GM13976 (cell line): Measurements from ENCODE around the gene ZNF593.

ENCODE experiments used
- DNase-seq: peaks from one replicate; pipeline ENCODE4 v3.0.0; 2012; ENCODE audit warnings: low spot score
- in situ Hi-C: fragments of 300-500 bp; cut with MboI; formaldehyde crosslinking; loops from one replicate; pipeline ENCODE4 v1.12.0; 2022; ENCODE audit warnings: low sequenced_read_pairs, mixed read lengths, inconsistent platforms; ENCODE audit not compliant: unreplicated experiment
- TF ChIP-seq, protein P1 (sequence below): IDR thresholded peaks from 2 replicates; pipeline ENCODE4 v1.5.1; 2012; ENCODE audit warnings: borderline replicate concordance, mild to moderate bottlenecking; ENCODE audit not compliant: insufficient read depth; ENCODE audit errors: extremely low read depth, missing control alignments, control extremely low read depth

Gene ZNF593

DNA sequence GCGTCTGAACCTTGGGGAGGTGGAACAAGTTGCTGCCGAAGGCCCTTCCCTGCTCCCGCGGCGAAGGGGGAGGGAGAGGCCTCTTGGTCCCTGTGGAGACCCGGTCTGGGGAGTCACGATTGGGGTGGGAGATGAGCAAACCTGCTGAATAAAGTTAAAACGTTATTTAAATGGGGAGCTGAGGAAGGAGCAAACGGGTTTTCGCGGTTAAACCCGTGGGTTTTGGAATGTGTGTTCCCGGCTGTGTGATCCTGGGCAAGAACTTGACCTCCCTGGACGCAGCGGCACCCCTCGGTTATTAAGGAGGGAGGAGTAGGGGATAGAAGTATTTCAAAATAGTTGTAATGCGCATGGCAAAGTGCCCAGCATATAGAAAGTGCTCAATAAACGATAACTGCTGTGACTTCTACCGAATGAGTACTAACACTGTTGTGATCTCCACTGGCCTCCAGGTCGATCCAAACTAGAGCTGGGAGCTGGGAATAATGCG lies 7.4 kb upstream of the ZNF593 start:
- TF ChIP-seq, protein P1, sequence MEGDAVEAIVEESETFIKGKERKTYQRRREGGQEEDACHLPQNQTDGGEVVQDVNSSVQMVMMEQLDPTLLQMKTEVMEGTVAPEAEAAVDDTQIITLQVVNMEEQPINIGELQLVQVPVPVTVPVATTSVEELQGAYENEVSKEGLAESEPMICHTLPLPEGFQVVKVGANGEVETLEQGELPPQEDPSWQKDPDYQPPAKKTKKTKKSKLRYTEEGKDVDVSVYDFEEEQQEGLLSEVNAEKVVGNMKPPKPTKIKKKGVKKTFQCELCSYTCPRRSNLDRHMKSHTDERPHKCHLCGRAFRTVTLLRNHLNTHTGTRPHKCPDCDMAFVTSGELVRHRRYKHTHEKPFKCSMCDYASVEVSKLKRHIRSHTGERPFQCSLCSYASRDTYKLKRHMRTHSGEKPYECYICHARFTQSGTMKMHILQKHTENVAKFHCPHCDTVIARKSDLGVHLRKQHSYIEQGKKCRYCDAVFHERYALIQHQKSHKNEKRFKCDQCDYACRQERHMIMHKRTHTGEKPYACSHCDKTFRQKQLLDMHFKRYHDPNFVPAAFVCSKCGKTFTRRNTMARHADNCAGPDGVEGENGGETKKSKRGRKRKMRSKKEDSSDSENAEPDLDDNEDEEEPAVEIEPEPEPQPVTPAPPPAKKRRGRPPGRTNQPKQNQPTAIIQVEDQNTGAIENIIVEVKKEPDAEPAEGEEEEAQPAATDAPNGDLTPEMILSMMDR = no peak
- no peak for DNase-seq
- in situ Hi-C loops = no loop called here

DNA sequence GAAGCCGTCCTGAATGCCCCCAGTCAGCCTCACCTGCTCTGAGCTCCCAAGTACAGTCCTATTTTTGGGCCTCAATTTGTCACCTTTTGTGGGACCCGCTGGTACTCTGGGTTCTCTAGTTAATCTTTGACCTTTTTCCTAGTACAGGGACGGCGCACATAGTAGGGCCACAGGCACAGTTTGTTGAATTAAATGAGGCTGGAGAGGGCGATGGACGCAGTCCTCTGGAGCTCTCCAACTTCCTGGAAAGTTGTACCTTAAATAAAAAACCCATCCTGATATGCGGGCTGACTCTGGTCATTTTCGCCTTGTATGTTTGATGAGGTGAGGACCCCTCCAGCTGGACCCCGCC lies 6.0 kb upstream of the ZNF593 start:
- DNase-seq = no peak
- TF ChIP-seq, protein P1 = no peak
- in situ Hi-C loops = no loop called here

DNA sequence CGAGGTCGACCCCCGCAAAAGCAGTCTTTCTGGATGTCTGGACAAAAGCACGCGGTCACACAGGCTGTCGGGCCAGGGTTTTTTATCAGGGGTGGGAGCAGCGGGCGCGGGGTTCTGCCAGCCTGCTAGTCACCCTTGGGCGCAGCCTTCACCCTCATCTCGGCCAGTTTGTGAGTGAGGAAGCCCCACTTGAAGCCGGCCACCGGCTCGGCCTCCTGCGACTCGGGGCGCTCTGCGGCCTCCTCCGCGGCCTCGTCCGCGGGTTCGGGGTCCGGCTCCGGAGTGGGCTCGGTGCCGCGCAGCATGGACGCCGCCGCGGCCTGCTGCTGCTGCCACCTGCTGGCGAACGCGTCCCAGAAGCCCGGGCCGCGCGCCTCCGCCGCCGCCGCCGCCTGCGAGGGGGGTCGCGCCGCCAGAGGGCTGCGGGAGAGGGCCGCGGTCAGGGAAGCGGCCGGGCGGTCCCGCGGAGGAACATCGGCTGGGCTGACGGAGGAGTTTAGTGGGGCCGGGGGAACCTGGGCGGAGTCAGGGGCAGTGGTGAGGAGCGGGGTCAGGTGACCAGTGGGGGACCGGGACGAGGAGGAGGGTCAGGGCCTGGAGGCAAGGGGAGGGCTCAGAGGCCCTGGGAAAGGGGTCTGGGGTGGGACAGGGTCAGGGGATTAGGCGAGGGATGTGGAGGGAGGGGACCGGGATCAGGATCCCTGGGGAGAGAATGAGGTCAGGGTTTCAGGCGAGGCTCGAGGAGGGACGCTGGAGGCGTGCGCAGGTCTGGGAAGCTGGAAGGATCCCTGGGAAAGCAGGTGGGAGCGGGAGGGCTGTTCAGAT lies 5.5 kb upstream of the ZNF593 start:
- in situ Hi-C loops = no loop called here
- TF ChIP-seq, protein P1 = peak; percentile 94
- peak; percentile 83 for DNase-seq

DNA sequence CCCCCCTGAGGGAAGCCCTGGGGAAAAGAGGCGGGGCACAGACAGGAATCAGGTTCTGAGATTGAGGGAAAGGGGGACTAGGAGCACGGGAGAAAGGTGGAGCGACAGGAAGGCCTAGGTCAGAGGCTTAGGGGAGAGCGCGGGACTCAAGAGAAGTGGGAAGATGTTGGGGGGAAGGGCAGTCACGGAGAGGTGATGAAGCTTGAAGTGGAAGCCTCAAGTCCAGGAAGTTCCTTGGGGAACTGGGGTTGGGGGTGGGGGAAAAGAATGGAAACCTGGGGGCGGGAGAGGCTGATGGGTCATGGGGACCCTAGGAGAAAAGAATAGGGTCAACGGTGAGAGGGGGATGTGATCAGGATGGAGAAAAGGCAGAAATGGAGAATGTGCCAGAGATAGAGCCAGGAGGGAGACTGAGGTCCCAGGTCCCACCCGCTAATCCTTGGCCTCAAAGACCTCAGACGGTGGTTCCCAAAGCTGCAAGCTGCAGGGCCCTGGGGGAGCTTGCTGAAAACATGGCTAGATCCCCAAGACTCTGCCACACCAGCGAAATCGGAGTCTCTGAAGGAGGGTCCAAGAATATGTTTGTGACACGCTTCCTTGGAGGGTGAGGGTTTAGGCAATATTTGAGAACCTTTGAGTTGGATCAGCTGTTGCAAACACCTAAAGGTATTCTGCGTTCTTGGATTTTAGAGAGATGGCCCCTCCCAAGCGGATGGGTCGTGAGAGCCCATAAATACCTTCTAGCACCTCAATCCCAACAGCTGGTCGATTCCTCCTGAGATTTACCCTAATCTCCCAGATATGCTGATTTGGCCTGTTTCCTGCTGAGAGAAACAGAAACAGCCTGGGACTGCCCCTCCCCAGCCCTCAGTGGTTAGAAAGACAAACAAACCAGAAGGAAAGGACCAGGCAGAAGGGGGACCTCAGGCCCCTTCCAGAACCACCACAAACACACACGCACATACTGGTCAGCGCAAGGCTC lies 4.6 kb upstream of the ZNF593 start:
- in situ Hi-C loops = no loop called here
- no peak for DNase-seq
- TF ChIP-seq, protein P1 = no peak

DNA sequence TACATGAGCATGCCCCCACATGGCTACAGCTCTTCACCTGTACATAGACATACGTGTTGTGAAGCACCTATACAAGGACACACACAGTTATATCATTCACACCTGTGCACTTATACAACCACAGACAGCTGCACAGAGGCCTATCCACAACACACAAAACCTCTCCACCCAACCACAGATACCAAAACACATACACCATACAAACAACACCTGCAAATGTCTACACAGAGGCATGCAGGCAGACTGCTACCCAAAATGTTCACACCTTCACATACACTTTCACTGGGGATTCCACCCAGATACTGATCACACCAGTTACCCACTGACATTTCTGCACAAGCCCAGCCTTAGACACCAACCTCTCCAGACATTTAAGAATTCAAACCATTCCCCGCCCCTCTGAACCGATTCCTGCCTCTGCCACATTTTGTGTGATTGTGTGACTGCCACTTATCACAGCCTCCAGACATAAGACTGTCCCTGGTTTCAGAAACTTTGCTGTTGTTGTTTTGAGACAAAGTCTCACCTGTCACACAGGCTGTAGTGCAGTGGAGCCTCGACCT lies 2.9 kb upstream of the ZNF593 start:
- DNase-seq = no peak
- TF ChIP-seq, protein P1 = no peak
- in situ Hi-C loops = no loop called here
